ENCODE results near the gene SIL1.
A peak's percentile ranks its signal among the peaks of the same experiment; 100 is the strongest.

SIL1 gene

DNA sequence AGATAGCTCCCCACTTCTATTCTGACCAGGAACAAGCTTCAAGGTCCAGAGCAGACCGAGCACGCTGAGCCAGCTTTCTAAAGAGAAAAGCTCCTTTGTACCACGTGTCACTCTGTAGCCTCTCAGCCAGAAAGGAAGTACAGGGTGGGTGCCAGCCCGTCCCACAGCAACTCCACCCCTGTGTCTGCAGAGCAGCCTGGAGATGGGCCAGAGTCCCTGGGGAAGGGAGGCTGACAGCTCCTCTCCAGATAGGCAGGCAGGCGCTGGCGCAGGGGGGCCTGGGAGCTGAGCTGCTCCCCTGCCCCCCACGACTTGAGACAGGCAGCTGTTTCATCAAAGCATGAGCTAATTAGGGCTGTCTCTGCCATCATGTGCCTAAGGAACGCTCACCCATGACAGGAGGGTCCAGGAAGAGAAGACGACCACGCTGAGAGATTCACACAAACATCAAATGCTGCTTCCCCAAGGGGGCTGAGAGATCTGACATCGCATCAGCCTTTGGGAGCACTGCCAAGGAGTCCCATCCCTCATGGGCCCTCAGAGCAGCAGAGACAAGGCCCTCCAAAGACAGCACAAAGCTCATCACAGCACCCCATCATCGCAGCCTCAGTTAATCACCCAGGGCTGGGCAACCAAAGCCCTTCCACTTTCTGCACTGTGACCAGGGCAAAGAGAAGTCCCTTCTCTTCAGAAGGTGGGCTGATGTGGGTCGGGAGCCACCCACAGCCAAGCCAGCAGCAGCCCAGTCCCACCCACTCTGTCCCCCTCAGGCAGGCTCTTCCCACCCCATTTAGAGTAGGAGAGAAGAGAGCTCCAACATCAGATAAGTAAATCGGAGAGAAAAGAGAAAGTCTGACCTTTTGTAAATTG lies 244.5 kb downstream of the SIL1 start:
- peak; percentile 49 to 54 for DNase-seq

- DNase-seq, result no peak
Observed at GRCh38 chr5:138952962-138953361, 245.2 kb downstream of the SIL1 start.

DNA sequence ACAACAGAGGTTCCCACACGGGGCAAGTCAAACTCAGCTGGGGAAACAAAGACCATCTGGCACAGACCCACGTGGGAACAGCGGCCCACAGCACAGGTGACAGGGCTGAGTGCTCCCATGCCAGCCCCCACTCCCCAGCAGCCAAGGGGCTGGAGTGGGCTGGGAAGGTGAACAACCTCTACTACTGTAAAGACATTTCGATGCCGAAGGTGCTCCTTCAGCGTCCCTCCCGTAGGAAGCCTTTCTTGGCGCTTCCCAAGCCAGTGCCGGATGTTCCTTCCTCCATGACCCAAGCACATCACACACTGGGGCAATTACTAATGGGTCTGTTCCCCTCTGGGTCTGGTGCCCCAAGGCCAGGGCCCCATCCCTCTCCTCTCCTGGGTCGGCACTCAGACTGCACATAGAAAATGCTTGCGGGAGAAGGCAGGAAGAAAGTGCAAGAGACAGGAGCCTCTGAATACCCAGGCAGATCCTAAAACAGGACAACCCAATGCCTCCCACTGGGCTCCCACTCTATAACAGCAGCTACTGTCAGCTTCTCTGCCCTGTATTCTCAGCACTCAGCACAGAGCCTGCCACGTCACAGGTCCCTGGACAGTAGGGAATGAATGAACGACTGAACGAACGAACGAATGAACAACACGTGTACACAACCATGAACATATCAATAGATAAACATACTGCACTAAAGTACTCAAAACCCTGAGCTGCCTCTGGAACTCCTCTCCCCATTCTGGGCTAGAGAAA lies 246.0 kb downstream of the SIL1 start:
- no peak for DNase-seq

DNA sequence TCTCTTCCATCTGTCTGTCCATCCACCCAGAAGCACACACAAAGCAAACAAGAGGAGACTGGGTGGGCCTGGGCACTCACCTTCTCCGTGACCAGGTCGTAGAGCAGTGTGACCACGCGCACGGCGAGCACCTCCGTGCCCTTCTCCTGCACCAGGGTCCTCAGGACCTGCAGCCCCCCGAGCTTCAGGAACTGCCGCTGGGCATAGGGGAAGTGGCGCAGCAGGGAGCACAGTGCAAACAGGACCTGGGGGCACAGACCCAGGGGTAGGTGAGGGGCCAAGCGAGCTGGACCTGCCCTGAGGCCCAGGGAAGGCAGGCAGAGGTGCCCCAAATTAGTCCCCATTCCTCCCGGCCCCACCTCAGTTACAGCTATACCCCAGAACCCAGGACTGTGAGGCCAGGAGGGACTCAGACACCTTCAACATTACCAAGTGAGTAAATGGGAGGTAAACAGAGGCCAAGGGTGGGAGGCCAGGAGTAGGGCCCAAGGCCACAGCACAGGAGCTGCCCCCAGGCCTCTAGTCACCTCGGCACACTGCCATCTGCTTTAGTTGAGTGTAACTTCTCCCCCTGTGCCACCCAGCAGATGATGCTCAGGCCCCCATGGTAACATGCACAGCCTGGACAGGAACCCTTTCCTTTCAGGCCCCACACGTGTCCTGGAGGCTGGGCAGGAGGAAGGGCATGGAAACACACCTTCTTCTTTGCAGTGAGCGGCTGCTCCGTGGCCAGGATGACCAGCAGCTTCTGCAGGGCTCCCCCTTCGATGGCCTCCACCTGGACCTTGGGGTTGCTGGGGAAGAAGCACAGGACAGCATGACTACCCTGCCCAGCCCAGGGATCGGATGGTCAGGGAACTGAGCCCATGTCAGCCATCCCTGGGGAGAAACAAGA lies 246.8 kb downstream of the SIL1 start:
- no peak for DNase-seq

DNA sequence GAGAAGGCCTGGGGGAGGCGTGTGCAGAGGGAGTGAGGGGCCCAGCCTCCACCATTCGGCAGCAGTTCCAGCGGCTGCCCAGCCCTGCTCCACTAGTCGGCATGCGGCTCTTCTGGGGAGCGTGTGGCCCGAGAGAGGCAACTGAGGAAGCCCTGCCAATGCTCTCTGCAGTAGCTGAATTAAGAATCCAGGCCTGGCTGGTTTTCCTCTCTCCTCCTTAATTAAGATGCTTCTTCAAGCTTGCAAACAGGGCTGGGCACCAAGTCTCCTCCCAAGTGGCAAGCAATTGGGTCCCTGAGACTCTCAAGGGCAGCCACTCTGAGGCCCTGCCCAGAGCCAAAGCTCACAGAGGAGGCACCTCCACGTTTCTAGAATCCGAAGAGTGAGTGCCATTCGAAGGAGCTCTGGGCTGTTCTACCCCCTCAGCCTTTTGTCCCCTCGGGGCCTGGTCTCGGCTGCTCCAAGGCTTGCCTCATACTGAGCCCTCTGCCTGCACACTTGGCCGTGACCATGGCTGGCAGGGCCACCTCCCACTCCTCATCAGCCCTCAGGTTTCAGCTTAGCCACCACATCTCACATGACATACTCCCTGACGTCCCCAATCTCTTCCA lies 247.6 kb downstream of the SIL1 start:
- DNase-seq, result no peak

GRCh38 chr5:138949988-138950387 lies 248.2 kb downstream of the SIL1 start:
- DNase-seq, result no peak

DNA sequence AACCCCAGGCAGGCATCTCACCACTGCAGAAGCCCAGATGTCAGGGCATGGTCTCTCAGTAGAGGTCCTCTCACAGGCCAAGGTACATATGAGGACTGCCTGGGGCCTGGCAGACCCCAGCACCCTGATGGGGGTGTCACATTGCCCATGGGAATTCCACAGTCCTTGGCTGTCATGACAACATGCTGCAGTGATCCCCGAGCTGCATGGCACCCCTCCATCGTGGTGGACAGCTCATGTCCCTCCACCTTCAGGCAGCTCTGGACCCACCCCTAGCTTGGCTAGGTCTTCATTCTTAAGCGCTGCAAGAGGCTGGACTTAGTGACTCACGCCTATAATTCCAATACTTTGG lies 249.0 kb downstream of the SIL1 start:
- no peak for DNase-seq

- DNase-seq, result no peak
Observed at GRCh38 chr5:138948471-138949222, 249.5 kb downstream of the SIL1 start.

- DNase-seq, result no peak
Observed at GRCh38 chr5:138947780-138948179, 250.4 kb downstream of the SIL1 start.

DNA sequence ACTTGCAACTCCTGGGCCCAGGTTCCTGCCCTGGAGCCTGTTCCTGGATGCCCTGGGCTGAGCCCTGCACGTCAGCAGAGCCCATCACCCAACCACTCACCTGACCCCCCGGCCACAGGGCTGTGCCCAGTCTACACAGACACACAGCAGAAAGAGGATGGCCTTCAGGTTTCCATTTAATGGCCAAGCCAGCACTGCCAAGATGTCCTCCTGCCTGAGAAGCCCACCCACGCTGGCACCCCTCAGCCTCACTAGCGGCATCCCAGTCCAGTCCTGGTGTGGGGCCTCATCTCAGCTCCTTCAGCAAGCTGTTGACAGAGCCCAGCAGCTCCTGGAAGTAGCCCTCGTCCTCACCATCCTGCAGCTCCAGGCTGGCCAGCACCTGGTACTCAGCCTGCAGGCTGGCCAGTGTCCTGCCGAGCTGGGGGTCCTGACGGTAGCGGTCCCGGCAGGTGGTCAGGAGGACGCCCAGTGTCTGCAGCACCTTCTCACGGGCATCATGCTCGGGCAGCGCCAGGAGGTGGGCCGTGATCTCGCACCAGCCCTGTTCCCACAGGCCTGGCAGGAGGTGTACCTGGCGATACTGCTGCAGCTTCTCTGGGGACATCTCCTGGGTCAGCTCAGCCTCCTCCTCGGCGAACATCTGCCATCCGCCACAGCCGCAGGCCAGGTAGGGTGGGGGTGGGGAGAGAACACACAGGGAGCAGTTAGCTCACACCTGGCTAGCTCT lies 251.2 kb downstream of the SIL1 start:
- DNase-seq, result no peak

GRCh38 chr5:138946241-138946623 lies 251.9 kb downstream of the SIL1 start:
- DNase-seq, result no peak

- DNase-seq, result no peak
Observed at GRCh38 chr5:138945421-138946240, 252.5 kb downstream of the SIL1 start.

- DNase-seq, result no peak
Observed at GRCh38 chr5:138944527-138945322, 253.4 kb downstream of the SIL1 start.

- DNase-seq, result no peak
Observed at GRCh38 chr5:138943599-138944173, 254.5 kb downstream of the SIL1 start.

DNA sequence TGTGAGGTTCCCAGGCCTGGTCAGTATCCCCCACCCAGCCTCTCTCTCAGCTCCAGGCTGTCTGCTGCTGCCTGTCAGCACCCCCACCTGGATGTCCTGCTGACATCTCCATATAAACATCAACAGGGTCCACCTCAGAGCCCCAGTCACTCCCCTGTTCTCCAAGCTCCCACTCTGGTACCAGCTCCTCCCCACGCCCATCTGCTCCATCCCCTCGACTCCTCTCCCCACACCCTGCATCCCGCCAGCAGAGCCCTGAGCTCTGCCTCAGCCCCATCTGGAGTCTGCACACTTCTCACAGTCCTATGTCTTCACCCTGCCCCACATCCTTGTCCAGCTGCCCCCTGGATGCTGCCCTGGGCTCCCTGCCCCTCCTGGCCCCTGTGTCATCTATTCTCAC lies 255.3 kb downstream of the SIL1 start:
- DNase-seq, result no peak

GRCh38 chr5:138942066-138942465 lies 256.1 kb downstream of the SIL1 start:
- DNase-seq, result no peak

- no peak for DNase-seq
Observed at GRCh38 chr5:138938526-138938925, 259.6 kb downstream of the SIL1 start.

DNA sequence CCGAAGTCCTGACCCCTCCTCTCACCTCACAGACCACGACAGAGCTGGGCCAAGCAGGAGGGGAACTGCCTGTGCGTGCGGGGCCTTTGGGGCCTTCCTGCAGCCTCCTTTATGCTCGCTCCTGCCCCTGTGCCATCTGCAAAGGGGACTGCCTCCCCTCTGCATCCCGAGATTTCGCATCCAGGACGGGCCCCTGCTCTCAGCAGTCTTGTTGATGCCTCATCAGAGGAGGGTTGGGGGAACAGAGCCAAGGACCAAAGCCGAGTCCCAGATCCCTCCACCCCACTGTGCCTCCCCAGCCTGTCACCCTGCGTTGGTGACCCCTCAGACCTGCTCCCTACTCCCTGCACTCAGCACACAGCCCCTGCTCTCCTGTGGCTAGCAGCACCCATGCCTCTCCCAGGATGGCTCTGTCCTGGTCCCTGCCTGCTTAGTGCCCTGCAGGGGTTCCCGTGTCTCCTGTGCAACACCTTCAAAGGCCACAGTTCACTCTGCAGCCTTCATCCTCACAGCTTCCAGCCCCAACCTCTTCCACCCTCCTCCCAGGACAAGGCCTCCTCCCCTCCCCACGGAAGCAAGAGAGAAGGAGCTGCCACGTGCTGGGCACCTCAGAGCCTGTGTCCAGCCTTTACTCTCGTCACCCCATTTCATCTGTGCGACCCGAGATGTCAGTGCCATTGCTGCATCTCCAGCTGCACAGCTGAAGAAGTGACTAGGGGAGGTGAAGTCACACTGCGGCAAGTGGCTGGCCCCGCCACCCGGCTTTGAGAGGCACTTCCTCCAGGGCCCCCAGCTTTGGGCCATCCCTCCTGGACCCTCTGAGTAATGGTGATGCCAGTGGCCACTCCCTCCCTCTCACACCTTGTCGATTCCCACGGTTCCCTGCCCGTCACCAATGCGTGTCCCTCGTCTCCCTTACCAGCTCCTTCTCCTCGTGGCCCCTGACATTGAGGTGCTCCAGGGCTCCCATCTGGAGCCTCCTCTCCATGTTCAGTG lies 260.5 kb downstream of the SIL1 start:
- no peak for DNase-seq
